Right renal pelvis (tissue), 4 donors: ENCODE measurements around the gene SIRT6. TPM values are rescaled to one million over a fixed set of nuclear protein-coding genes. Genes with fewer than 3 reads are reported as not detected.
"Not testable (repeated sequence)": the region's sequence is repeated elsewhere in the genome, so short reads cannot be mapped to it uniquely, and the experiment has no call there.

Source experiments
- DNase-seq, 4 donors: peaks; one replicate each; pipeline ENCODE4 v3.0.0-alpha.2; 2013; ENCODE audit warnings: low read depth in 4 of 4, low spot score in 3 of 4, missing footprints in 1 of 4
- polyA plus RNA-seq, 4 donors: library from polyadenylated mRNA; unstranded; fragments of 120-200 nt; gene quantifications; one replicate each; pipeline ENCODE4 v1.2.1, GENCODE V29; 2013; ENCODE audit not compliant: insufficient read length in 4 of 4

The SIRT6 gene
- polyA plus RNA-seq, 4 donors = 16.1 to 26.1 (median 17.4) TPM

- peak in 1 of 4 donors; percentile 25 for DNase-seq
Observed at GRCh38 chr19:4139614-4140236, 42.6 kb downstream of the SIRT6 start.

- no peak for DNase-seq
Observed at GRCh38 chr19:4138445-4138844, 43.9 kb downstream of the SIRT6 start.

- DNase-seq = no peak
Observed at GRCh38 chr19:4136680-4137088, 45.7 kb downstream of the SIRT6 start.

- not testable (repeated sequence) for DNase-seq
Observed at GRCh38 chr19:4135386-4135785, 47.0 kb downstream of the SIRT6 start.

GRCh38 chr19:4134351-4134750 is 48.0 kb downstream of the SIRT6 start:
- no peak for DNase-seq

- DNase-seq = no peak
Observed at GRCh38 chr19:4130744-4131438, 51.5 kb downstream of the SIRT6 start.

GRCh38 chr19:4129050-4129449 is 53.3 kb downstream of the SIRT6 start:
- DNase-seq = not testable (repeated sequence)

GRCh38 chr19:4127322-4127721 is 55.0 kb downstream of the SIRT6 start:
- DNase-seq = not testable (repeated sequence)

- DNase-seq = no peak
Observed at GRCh38 chr19:4124638-4125037, 57.7 kb downstream of the SIRT6 start.

Other genes starting within 250 kb of the SIRT6 start
- under 1 TPM in 2 of 4 donors, not detected in 2; 0.39 to 0.59 TPM for gene NMRK2, start 249.5 kb downstream of the SIRT6 start, polyA plus RNA-seq
- 10 to 100 TPM; 36.5 to 55.5 (median 39.6) TPM for gene DAPK3, start 211.5 kb downstream of the SIRT6 start, polyA plus RNA-seq
- 1,000 to 10,000 TPM; 1,542 to 1,906 (median 1,629) TPM for gene EEF2, start 197.1 kb downstream of the SIRT6 start, polyA plus RNA-seq
- 10 to 100 TPM; 33.5 to 39.4 (median 38.1) TPM for gene PIAS4, start 174.8 kb downstream of the SIRT6 start, polyA plus RNA-seq
- 10 to 100 TPM in 2 of 4 donors, 1 to 10 TPM in 2; 8.9 to 11.0 (median 9.7) TPM for gene ZBTB7A, start 115.7 kb downstream of the SIRT6 start, polyA plus RNA-seq
- gene MAP2K2, start 58.4 kb downstream of the SIRT6 start, polyA plus RNA-seq = 100 to 1,000 TPM; 102 to 139 (median 104) TPM
- gene CREB3L3, start 28.9 kb downstream of the SIRT6 start, polyA plus RNA-seq = 1 to 10 TPM; 1.0 to 1.5 (median 1.2) TPM
- gene ANKRD24, start 126 bp upstream of the SIRT6 start, polyA plus RNA-seq = 1 to 10 TPM in 2 of 4 donors, under 1 TPM in 2; 0.89 to 1.4 (median 1.0) TPM
- gene EBI3, start 47.0 kb upstream of the SIRT6 start, polyA plus RNA-seq = under 1 TPM in 3 of 4 donors, not detected in 1; 0.47 to 0.73 (median 0.61) TPM
- 10 to 100 TPM; 20.0 to 23.7 (median 22.8) TPM for gene YJU2, start 64.5 kb upstream of the SIRT6 start, polyA plus RNA-seq
- gene SHD, start 96.7 kb upstream of the SIRT6 start, polyA plus RNA-seq = 1 to 10 TPM in 3 of 4 donors, under 1 TPM in 1; 0.81 to 3.2 (median 1.9) TPM
- under 1 TPM; 0.15 to 0.44 (median 0.37) TPM for gene TMIGD2, start 119.8 kb upstream of the SIRT6 start, polyA plus RNA-seq
- gene FSD1, start 122.0 kb upstream of the SIRT6 start, polyA plus RNA-seq = 1 to 10 TPM; 4.6 to 6.5 (median 5.5) TPM
- gene STAP2, start 156.3 kb upstream of the SIRT6 start, polyA plus RNA-seq = 10 to 100 TPM; 14.7 to 30.9 (median 25.8) TPM
- 10 to 100 TPM; 22.1 to 31.8 (median 23.5) TPM for gene MPND, start 161.0 kb upstream of the SIRT6 start, polyA plus RNA-seq
- 10 to 100 TPM; 60.1 to 82.5 (median 64.7) TPM for gene SH3GL1, start 218.0 kb upstream of the SIRT6 start, polyA plus RNA-seq
- 10 to 100 TPM; 21.8 to 27.0 (median 25.4) TPM for gene CHAF1A, start 220.1 kb upstream of the SIRT6 start, polyA plus RNA-seq